Measurements from ENCODE around the gene RBM15.

Gene RBM15, protein sequence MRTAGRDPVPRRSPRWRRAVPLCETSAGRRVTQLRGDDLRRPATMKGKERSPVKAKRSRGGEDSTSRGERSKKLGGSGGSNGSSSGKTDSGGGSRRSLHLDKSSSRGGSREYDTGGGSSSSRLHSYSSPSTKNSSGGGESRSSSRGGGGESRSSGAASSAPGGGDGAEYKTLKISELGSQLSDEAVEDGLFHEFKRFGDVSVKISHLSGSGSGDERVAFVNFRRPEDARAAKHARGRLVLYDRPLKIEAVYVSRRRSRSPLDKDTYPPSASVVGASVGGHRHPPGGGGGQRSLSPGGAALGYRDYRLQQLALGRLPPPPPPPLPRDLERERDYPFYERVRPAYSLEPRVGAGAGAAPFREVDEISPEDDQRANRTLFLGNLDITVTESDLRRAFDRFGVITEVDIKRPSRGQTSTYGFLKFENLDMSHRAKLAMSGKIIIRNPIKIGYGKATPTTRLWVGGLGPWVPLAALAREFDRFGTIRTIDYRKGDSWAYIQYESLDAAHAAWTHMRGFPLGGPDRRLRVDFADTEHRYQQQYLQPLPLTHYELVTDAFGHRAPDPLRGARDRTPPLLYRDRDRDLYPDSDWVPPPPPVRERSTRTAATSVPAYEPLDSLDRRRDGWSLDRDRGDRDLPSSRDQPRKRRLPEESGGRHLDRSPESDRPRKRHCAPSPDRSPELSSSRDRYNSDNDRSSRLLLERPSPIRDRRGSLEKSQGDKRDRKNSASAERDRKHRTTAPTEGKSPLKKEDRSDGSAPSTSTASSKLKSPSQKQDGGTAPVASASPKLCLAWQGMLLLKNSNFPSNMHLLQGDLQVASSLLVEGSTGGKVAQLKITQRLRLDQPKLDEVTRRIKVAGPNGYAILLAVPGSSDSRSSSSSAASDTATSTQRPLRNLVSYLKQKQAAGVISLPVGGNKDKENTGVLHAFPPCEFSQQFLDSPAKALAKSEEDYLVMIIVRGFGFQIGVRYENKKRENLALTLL

GRCh38 chr1:110338886-110339406, at the start of gene RBM15:
Gene RBM15 (plus strand): TSS chr1:110339377. CDS start chr1:110339406, 29 bp downstream.
- peak; percentile 99 for DNase-seq

DNA sequence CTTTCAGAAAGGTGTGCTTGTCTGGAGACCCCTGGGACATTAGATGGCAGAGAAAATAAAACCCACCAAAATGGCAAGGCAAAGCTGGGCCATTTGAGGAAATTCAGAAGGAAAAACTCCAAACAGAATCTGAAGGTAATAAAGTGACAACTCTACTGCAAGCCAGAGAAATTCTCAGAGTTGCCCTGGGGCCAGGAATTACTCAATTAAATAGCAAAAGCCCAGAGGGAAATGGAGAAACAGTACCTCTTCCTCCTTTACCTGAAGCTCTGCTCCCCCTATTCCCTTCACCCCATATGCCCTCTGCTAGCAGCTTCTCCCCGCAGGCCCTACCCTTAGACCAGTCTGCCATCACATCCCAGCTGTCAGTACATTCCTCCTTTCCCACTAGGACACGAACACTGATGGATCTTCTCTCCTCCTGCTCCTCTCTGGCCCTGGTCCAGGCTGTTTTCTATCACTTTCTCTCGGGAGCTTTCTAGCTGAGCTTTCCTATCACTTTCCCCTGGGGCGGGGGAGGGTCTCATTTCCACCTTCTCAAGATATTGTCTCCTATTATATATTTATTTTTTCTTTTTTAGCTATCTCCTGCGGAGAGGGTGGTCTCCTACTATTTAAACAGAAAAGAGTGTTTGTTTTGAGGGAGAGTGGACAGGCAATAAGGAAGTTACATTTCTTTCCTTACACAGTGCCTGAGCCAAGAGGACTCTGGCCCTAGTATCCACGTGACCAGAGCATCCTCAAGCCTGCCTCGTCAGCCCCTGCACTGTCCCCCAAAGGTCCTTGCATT, 47.7 kb upstream of the RBM15 start:
- no peak for DNase-seq

DNA sequence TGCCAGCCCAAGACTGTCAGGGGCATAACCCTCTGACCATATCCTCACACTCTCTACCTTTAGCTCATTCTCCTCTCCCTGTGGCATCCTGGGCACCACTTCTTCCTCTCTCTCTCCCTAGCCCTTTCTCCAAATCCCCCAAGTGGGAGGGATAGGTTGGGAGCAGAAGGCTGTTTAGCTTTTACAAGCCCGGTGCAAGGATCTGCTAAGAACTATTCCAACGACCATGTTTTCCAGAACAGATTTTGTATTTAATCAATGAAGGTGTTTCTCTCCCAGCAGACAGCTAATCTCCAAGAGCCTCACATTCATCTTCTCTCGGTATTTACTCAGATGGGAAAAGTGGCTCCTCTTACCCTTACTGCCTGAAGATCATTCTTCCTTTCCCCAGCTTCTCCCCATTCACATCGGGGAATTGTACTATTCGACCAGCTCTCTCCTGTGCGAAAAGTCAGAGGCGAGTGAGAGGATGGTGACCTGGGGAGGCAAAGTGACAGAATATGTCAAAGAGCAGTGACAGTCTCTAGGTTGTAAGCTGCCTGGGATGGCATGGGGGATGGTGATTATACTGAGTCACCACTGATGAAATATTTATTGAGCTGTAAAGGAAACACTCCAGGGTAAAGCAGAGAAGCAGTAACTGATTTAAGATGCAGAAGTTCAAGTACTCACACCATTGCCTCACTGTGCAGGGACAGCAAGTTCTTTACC, 47.0 kb upstream of the RBM15 start:
- DNase-seq, result no peak

DNA sequence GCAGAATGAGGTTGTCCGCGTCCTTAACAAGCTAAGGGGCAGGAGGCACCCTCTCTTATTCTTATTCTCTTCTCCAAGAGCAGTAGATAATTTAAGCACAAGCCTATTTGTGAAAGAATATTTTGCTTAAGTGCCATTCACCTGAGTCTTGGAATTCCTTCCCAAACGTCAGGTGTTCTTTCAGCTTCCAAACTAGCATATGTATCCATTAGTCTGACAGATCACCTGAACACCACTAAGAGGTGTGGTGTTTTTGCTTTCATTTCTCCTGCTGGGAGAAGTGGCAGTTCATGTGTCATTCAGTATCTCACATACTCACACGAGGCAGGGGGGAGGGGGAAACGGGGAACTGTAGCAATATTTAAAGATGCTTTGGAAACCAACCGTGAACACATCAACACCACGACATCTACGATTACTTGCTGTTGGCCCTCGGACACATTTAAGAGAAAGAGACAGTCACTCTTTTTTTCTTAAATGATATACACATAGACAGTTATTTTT, 45.5 kb upstream of the RBM15 start:
- DNase-seq, result no peak

GRCh38 chr1:110294308-110294707, 44.9 kb upstream of the RBM15 start:
- DNase-seq, result no peak

DNA sequence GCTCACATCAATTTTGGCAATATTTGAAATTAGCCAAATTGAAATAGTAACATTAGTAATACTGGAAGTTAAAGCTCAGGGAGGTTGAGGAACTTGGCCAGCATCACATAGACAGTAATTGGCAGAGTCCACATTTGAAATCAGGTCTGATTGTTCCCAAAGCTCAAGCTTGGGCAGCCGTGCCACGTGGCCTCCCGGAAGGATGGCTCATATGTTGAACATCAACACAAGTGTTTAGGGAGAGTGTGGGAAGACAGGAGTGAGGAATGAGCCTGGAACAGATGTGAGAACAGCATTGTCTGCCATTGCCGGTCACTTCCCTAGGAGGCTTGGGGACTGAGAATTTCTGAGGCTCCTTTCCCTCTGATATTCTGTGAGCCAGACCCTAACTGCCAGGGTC, 40.2 kb upstream of the RBM15 start:
- DNase-seq, result no peak

DNA sequence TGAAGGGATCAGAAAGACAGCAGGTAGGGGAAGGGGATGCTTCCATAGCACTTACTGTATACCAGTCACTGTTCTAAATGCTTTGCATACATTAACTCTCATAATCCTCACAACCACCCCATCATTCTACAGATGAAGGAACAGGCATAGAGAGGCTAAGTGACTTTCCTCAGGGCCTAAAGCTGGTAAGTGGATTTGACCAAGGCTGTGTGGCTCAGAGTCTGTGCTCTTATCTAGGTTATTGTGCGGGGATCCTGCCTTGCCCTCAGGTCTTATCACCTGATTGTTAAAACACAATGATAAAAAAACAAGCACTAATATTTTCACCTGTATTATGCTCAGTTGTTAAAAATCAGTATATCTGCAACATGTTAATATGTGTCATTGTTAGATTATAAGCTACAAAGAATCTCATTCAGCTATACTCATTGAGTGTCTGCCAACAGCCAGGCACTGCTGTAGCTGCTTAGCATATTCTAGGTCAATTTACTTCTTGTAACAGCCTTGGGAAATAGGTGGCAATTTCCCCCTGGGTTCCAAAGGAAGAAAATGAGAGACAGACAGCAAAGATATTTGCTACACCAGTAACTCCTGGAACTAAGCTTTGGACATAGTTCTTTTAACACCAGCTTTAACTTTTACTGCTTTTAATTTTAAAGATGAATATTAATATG, 38.6 kb upstream of the RBM15 start:
- no peak for DNase-seq

GRCh38 chr1:110302836-110303235, 36.3 kb upstream of the RBM15 start:
- no peak for DNase-seq

GRCh38 chr1:110305900-110306420, 33.2 kb upstream of the RBM15 start:
- DNase-seq, result no peak

DNA sequence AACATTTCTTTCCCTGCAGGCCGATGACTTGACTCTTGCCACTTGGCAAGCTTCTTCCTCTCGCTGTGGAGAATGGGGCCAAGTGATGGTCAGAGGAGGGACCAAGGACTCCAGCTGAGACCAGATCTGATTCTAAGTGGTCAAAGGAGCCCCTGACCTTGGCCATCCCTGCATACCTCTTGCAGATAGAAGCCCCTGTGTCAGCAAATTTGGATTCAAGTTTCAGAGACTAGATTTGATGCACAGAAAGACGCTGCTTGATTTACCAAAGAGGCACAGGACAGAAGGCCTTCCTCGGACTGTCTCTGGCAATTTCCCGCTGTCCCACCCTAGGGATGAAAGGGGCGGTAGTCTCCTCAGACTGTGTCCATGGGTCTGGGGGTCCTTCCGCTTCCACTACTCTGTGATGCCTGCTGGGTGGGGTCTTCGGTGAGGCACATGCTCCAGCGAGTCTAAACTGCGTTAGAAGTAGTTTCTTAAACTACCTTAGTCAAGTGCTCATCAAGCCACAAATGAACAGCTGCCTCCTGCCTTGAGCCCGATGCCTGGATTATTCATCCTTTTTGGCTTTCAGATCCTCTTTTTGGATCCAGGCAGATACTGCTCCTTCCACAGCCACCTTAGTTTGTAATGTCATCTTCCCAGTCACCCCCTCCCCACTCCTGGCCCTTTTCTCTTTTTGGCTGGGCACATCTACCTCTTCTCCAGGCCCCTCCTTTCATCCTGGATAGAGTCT, 31.8 kb upstream of the RBM15 start:
- no peak for DNase-seq

- DNase-seq, result no peak
Observed at GRCh38 chr1:110308247-110308646, 30.9 kb upstream of the RBM15 start.

DNA sequence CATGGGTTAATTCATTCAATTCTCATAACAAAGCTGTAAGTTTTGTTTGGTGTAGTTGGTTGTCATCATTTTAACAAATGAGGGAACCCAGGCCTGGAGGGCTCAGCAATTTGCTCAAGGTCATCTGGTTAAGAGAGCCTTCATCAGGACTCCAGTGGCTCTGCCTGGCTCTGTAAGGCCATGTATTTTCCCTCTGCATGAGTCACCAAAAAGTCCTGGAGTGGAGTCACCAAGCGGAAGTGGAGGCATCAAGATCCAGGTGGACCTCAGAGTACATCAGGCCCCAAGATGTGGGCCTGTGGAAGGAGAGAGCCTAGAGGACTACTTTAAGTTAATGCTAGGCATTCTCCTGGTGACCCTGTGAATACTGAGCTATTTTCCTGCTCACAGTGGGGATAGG, 30.0 kb upstream of the RBM15 start:
- DNase-seq, result no peak

DNA sequence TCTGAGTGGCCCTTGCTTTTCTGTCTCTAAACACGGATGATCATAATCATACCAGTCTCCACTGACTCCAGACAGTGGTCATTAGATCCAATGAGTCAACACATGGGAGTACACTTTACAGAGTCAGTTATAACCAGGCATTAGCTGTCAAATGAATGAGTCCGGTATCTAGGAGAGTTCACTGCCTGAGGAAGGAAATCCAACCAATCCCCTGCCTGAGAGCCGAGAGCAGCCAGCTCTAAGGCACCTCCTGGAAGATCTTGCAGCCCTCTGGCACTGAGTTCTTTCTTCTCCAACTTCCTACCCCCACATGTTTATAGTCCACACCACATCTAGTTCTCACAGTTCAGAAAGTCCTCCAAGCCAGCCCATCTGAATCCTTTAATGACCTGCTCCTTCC, 29.4 kb upstream of the RBM15 start:
- no peak for DNase-seq

DNA sequence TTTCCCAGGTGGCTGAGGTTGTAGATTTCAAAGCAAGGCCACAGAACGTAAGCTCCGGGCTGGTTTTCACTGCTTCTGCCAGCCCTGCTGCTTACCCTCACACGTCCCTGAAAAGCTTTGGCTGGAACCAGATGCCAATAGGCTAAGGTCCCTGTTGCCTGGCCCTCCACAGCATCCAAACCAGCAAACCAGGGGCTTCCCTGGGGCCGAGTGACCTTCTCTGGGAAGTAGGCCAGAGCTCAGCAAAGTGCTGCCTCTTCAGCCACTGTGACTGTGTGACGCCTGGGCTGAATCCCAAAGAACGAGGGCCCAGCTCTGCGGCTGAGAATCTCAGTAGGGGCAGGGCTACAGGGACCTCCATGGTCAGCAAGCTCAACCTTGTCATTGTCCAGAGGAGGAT, 28.9 kb upstream of the RBM15 start:
- no peak for DNase-seq

DNA sequence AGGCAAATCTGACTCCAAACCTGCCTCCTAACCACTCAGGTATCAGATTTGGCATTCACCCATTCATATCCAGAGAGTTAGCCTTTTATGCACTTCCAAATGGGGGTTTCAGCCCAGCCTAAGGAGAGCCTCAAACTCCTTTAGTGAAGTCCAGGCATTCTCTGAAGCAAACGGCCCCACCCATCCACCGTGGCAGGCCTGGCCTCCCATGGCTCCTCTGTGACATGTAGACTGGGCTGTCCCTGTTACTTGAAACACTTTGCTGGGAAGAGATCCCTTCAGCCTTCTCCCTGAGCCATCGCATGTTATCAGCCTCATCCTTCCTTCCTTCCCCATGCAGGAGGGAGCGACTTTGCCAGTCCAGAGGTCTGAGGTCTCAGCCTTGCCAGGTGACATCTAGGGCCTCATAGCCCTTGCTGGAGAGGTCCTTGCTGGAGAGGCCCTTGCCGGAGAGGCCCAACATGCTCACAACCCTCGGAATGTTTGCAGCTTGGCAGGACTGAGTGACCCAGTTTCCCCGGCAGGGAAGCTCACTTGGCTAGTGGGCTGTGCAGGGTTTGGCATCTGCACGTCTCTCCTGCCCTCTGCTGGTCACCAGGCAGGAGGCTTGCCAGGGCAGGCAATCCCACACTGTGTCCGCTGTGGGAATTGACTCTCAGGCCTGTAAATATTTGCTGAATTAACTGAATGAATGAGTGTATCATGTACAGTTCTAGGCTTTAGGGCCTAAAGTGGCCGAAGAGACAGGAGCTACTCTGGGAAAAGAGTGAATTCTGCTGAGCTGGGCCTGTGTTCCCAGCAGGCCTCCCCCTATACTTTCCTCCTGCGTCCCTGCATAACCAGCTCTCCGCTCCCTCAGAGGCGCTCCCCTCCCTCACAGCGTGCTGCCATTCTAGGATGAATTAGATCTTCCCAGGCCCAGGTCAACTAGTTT, 26.7 kb upstream of the RBM15 start:
- DNase-seq, result no peak

DNA sequence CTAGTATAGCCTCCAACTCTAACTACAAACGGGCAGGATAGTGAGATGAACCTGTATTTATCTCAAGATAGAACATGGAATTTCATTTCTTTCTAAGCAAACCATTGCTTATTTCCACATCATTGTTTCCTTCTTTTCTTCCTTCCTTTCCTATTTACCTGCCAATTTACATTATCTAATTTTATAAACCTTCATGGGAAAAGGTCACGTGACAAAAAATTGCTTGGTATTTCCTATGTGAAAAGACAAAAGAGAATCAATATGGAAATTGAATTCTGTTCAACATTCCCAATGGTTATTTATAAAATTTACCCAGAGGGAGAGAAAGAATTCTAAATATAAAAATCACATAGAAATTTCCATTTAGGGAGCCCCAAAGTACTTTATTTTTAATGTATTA, 22.4 kb upstream of the RBM15 start:
- DNase-seq, result no peak

DNA sequence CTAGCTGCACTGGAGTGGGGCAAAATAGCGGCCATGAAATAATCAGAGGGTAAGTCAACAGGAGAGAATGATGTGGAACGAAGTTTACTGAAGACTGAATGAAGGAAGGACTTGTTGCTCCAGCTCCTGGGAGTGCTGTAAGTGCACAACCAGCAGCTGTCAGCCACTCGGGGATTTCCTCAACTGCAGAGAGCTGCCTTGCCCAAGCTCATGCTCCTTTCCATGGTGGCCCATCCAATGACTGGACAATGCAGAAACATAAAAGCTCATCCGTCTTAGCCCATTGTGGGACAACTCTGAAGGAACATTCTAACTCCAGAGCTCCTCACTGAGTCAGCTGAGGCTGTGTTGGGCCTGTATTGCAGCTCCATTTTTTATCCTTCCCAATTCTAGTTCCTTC, 21.1 kb upstream of the RBM15 start:
- no peak for DNase-seq

- no peak for DNase-seq
Observed at GRCh38 chr1:110319332-110320167, 19.6 kb upstream of the RBM15 start.
